Stimulated activated CD4-positive, alpha-beta T cell treated with anti-CD3 and anti-CD28 coated beads, Interleukin-15, amount 100 ng/mL, for 24 hours (primary cell): ENCODE results near the gene UCHL1.
"Not testable (repeated sequence)": the region's sequence is repeated elsewhere in the genome, so short reads cannot be mapped to it uniquely, and the experiment has no call there.

Experiments
- DNase-seq: peaks from one replicate; pipeline ENCODE4 v3.0.0-alpha.2; 2020

UCHL1 gene

GRCh38 chr4:41241919-41242318, 14.8 kb upstream of the UCHL1 start:
- no peak for DNase-seq

GRCh38 chr4:41245983-41246382, 10.7 kb upstream of the UCHL1 start:
- no peak for DNase-seq

GRCh38 chr4:41256131-41256739, 493 bp upstream of the UCHL1 start:
- DNase-seq, result no peak

GRCh38 chr4:41257257-41257901, 651 bp downstream of the UCHL1 start:
- peak; percentile 60 for DNase-seq

GRCh38 chr4:41257906-41258305, 1.2 kb downstream of the UCHL1 start:
- no peak for DNase-seq

GRCh38 chr4:41258783-41259182, 2.1 kb downstream of the UCHL1 start:
- no peak for DNase-seq

GRCh38 chr4:41260116-41260733, 3.5 kb downstream of the UCHL1 start:
- DNase-seq, result no peak

- no peak for DNase-seq
Measured at GRCh38 chr4:41262198-41262597, 5.5 kb downstream of the UCHL1 start.

GRCh38 chr4:41264212-41264611, 7.5 kb downstream of the UCHL1 start:
- DNase-seq, result no peak

GRCh38 chr4:41267997-41268396, 11.3 kb downstream of the UCHL1 start:
- DNase-seq, result no peak

GRCh38 chr4:41268721-41269517, 12.2 kb downstream of the UCHL1 start:
- DNase-seq, result no peak

GRCh38 chr4:41269682-41270081, 13.0 kb downstream of the UCHL1 start:
- DNase-seq, result no peak

GRCh38 chr4:41275931-41276330, 19.2 kb downstream of the UCHL1 start:
- not testable (repeated sequence) for DNase-seq

- no peak for DNase-seq
Measured at GRCh38 chr4:41280010-41280409, 23.3 kb downstream of the UCHL1 start.

GRCh38 chr4:41281038-41281634, 24.4 kb downstream of the UCHL1 start:
- DNase-seq, result peak; percentile 14

GRCh38 chr4:41282366-41282765, 25.6 kb downstream of the UCHL1 start:
- no peak for DNase-seq

- no peak for DNase-seq
Measured at GRCh38 chr4:41285202-41285863, 28.6 kb downstream of the UCHL1 start.

GRCh38 chr4:41285864-41286235, 29.1 kb downstream of the UCHL1 start:
- DNase-seq, result no peak

- DNase-seq, result no peak
Measured at GRCh38 chr4:41287005-41287404, 30.3 kb downstream of the UCHL1 start.

- no peak for DNase-seq
Measured at GRCh38 chr4:41287852-41288251, 31.1 kb downstream of the UCHL1 start.

GRCh38 chr4:41288254-41288653, 31.5 kb downstream of the UCHL1 start:
- DNase-seq, result no peak

GRCh38 chr4:41290479-41290878, 33.8 kb downstream of the UCHL1 start:
- no peak for DNase-seq
